Kidney (tissue), 14 donors: ENCODE measurements around the gene WFS1. TPM values are rescaled to one million over a fixed set of nuclear protein-coding genes. Genes with fewer than 3 reads are reported as not detected.

Experiments used
- DNase-seq, 5 donors: peaks; one replicate each; pipeline ENCODE4 v3.0.0-alpha.2; 2013 to 2020
- FAIRE-seq: peaks from 2 replicates; lab custom pipeline; 2012; peaks lifted over from hg19 to GRCh38; lab: Jason Lieb, UNC
- H3K27ac ChIP-seq, 2 donors: one replicate each; pipeline ENCODE4 v1.7.0; 2013; ENCODE audit warnings: low read depth in 2 of 2, low read length in 2 of 2, inconsistent platforms in 1 of 2
- H3K27me3 ChIP-seq: one replicate; pipeline ENCODE4 v1.7.1; 2013; ENCODE audit warnings: low read length, inconsistent platforms; ENCODE audit not compliant: control insufficient read depth, insufficient read depth
- H3K36me3 ChIP-seq, 3 donors: one replicate each; pipeline versions ENCODE4 v1.7.0 to v1.7.1; 2013; ENCODE audit warnings: low read length in 3 of 3, control low read depth in 1 of 3, inconsistent platforms in 1 of 3; ENCODE audit not compliant: insufficient read depth in 3 of 3, control insufficient read depth in 2 of 3
- H3K4me1 ChIP-seq, 3 donors: one replicate each; pipeline versions ENCODE4 v1.7.0 to v1.7.1; 2013; ENCODE audit warnings: low read length in 3 of 3, inconsistent platforms in 1 of 3, low read depth in 1 of 3; ENCODE audit not compliant: control insufficient read depth in 2 of 3, insufficient read depth in 2 of 3
- H3K4me3 ChIP-seq, 3 donors: one replicate each; pipeline versions ENCODE4 v1.7.0 to v1.8.1; 2013; ENCODE audit warnings: low read length in 3 of 3, control low read depth in 1 of 3, inconsistent platforms in 1 of 3
- H3K9ac ChIP-seq, 3 donors: one replicate each; pipeline versions ENCODE4 v1.7.0 to v1.7.1; 2013; ENCODE audit warnings: low read length in 3 of 3, control low read depth in 1 of 3, inconsistent platforms in 1 of 3
- H3K9me3 ChIP-seq, 3 donors: one replicate each; pipeline versions ENCODE4 v1.7.0 to v1.7.1; 2013; ENCODE audit warnings: low read length in 3 of 3, control low read depth in 1 of 3, inconsistent platforms in 1 of 3; ENCODE audit not compliant: control insufficient read depth in 2 of 3, insufficient read depth in 1 of 3
- CTCF ChIP-seq: IDR thresholded peaks from 3 replicates; pipeline ENCODE4 v1.5.1; 2012; ENCODE audit warnings: mild to moderate bottlenecking, moderate library complexity, borderline replicate concordance; ENCODE audit not compliant: insufficient read depth; ENCODE audit errors: extremely low read depth
- intact Hi-C: fragments of 100-400 bp; cut with DNase I; formaldehyde crosslinking; loops from one replicate; pipeline ENCODE4 v1.11.1; 2022
- polyA plus RNA-seq: library from polyadenylated mRNA; stranded (reverse); fragments of 350-450 nt; fragmentation: Illumina TruSeq; extraction: RNeasy Lipid Tissue Mini Kit (QIAGEN cat#74804); gene quantifications from one replicate; pipeline ENCODE4 v1.2.3, GENCODE V29; 2014; ENCODE audit warnings: low read depth, low replicate concordance; ENCODE audit not compliant: insufficient read depth
- total RNA-seq: library from RNA; stranded (reverse); fragmentation: NEBNext Ultra II Directional; extraction: Animal tissue kit (Norgen Biotek cat#: 25700); gene quantifications from one replicate; pipeline ENCODE4 v1.2.1, GENCODE V29; 2021
- donor health status: control.
- donor health status: control.
- donor health status: control.
- donor health status: control.
- donor health status: control.
- donor health status: DM: yes; HTN: yes; CAD: no.
- donor health status: Normal renal cell carcinoma (clear cell type).

The WFS1 gene
- total and polyA plus RNA-seq, 2 donors from 2014 or later = 20.8 to 31.4 TPM

- peaks cover 0 to 18% (median 6%) of the 10 kb centered on the region in 3 donors for H3K4me1 ChIP-seq
- no peaks in the 10 kb centered on the region for H3K9me3 ChIP-seq
- H3K27me3 ChIP-seq = no peaks in the 10 kb centered on the region
- H3K4me3 ChIP-seq = peak overlapping the region in 1 of 3 donors; percentile 80
- DNase-seq (no peak), FAIRE-seq (no peak)
- no peak for TF ChIP-seq CTCF
- H3K9ac ChIP-seq = peak overlapping the region in 2 of 3 donors; percentile 15 to 41
- intact Hi-C loops = no loop called here
- H3K27ac ChIP-seq = peak overlapping the region in 1 of 2 donors; percentile 28
- no peaks in the 10 kb centered on the region for H3K36me3 ChIP-seq
These were observed 1.6 kb downstream of the WFS1 start for GRCh38 chr4:6271206-6271605.

- H3K36me3 ChIP-seq = no peaks in the 10 kb centered on the region
- intact Hi-C loops = no loop called here
- H3K9me3 ChIP-seq = no peaks in the 10 kb centered on the region
- no peak overlapping the region for H3K27ac ChIP-seq
- H3K27me3 ChIP-seq = no peaks in the 10 kb centered on the region
- H3K9ac ChIP-seq = peak overlapping the region in 1 of 3 donors; percentile 41
- H3K4me1 ChIP-seq = peaks cover 0 to 18% (median 6%) of the 10 kb centered on the region in 3 donors
- DNase-seq (peak in 1 of 5 donors; percentile 87), FAIRE-seq (no peak)
- no peak for TF ChIP-seq CTCF
- no peak overlapping the region for H3K4me3 ChIP-seq
These were observed 2.2 kb downstream of the WFS1 start for GRCh38 chr4:6271701-6272465.

GRCh38 chr4:6272863-6273660 is 3.4 kb downstream of the WFS1 start:
- Histone ChIP-seq H3K27ac (no peak overlapping the region), H3K4me3 (no peak overlapping the region), H3K9me3 (no peaks in the 10 kb centered on the region), H3K9ac (no peak overlapping the region), H3K4me1 (peaks cover 0 to 22% (median 6%) of the 10 kb centered on the region in 3 donors), H3K36me3 (no peaks in the 10 kb centered on the region), H3K27me3 (no peaks in the 10 kb centered on the region)
- intact Hi-C loops = no loop called here
- DNase-seq (peak in 4 of 5 donors; percentile 41 to 65 (median 55)), FAIRE-seq (no peak)
- TF ChIP-seq CTCF = no peak
